HG03066 (cell line): ENCODE measurements around the gene C5orf47.
"Not testable (repeated sequence)": the region's sequence is repeated elsewhere in the genome, so short reads cannot be mapped to it uniquely, and the experiment has no call there.

ENCODE experiments used
- ATAC-seq: cut with Tn5 transposase; IDR thresholded peaks from one replicate; pipeline ENCODE4 v1.9.1; 2021; ENCODE audit warnings: low read depth; ENCODE audit not compliant: unreplicated experiment

The C5orf47 gene

DNA sequence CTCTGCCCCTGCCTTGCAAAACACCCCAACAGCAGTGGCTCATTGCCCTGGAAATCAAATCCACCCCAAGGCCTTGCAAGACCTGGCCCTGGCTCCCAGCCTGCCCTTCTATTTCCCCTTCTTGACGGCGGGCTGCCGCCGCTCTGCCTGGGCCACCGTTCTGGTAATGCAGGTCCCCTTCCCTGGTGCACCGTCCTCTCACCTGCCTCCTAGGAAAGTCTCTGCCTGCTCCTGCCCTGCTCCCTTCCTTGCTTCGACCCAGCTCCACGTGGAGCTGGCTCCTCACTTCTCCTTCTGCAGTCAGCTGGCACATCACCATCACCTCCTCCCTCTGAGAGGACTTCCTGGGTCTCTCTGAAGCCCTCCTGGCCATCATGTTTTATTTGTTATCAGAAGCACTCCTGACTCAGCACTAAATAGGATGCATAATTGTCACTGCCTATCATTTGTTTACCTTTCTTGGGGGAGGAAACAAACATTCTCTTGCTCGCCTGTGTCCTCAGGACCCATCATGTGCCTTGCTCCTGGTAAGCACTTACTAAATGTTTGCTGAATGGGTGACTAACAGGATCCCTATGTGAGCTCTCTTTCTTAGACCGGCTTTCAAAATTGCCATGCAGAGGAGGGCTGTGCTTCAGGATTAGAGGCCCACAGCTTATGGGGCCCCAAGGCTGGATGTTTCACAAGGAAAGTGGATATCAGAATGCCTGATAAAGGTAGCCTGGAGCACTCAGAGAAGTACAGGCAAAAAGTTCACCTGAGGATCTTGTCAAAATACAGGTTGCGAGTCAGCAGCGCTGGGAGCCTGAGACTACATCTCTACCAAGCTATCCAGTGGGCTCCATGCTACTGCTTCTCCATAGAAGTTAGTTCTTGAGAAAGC is 19.6 kb upstream of the C5orf47 start:
- no peak for ATAC-seq

DNA sequence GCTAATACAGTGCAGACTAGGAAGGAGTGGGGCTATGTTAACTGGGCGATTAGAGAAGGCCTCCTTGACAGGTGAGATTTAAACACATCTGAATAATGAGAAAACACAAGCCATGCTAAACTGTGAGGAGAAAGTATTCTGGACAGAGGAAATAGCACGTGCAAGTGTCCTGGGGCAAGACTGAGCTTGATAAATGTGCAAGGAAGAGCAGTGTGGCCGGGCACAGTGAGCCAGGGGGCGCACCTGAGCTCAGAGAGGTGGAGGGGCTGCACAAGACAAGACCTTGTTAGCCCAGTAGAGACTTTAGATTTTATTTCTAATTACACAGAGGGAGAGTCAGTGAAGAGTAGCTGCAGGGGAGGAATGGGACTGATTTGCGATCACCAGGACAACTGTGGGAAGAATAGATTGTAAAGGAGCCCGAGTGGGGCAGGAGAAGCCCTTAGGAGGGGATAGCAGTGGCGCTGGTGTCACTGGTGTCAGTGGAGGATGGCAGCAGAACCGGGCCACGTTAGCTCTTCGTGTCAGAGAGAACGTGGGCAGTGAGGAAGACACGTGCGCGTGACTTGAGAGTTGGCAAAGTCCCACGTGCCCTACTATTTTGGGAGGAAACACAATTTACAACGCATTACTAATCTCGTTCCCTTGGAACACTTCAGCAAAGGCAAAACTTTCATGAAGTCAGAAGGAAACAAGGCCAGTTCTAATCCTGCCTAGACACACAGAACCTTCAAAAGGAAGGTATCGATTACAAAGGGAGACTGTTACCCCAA is 17.9 kb upstream of the C5orf47 start:
- ATAC-seq: no peak

DNA sequence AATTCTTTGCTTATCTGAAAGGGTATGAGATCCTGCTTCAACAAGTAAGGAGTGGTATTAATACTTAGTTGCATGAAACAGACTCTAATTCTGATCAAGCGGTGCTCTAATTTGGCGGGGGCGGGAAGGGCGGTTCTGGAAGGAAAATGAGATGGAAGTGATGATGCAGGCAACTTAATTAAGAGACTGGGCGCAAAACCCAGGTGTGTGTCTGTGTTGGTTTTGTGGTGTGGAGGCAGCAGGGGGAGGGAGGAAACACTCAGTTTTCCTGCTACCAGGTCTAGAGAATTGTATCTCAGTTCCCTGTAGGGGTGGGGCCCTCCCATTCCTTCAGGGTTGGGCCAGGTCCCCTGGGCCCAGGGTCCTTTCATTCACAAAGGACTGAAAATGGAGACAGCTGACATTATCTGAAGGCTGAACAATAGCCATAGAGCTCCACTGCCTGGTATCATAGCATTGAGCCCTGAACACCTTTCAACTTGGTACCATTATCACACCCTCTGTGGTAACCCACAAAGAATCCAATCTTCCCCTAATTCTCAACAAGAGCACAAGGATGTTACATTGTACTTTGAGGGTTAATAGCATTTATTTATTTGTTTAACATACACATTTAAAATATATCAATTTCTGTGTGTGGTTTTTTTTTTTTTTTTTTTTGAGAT is 17.2 kb upstream of the C5orf47 start:
- ATAC-seq: no peak

DNA sequence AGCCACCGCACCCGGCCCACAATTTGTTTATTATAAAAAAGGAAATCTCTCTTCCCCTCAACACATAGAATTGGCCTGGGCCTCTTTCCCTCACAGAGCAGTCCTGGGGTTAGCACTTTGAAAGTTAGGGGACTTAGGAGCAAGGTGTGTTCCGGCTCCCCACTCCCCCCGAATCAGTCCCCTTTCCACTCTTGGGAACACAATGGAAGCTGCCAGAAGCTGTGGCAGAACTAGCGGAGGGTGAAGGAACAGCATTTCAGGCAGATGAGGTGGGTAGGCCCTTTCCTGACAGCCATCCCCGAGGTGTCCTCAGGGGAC is 16.4 kb upstream of the C5orf47 start:
- ATAC-seq: no peak

DNA sequence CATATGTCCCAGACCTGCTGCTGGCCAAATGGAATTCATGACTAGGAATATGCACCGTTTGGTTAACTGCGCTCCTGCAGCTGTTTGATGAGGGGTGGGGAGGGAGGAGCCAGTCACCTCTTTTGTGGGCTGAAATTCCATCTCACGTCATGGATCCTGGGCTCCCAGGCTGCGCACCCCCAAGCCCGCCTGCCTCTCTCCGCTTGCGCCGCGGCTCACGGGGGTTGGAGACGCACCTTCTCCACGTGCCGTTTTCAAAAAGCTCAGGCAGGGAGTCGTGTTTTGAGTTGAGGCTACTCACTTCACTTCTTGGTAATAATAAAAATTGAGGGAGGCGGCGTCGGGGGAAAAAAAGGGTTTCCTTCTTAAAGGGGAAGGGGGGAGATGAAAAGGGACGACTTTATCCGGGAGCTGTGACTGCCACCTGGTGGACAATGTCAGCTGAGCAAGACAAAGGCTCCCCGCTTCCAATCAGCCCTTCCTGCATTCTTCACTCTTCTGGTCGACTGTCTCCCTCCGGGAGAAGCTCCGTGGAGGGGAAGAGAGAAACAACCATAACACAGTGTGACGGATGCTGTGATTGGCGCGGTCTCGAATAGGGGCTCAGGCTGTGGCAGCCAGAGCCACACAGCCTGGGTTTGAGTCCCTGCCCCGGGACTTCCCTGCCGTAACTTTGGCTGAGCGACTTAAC is 15.9 kb upstream of the C5orf47 start:
- peak; percentile 76 for ATAC-seq

DNA sequence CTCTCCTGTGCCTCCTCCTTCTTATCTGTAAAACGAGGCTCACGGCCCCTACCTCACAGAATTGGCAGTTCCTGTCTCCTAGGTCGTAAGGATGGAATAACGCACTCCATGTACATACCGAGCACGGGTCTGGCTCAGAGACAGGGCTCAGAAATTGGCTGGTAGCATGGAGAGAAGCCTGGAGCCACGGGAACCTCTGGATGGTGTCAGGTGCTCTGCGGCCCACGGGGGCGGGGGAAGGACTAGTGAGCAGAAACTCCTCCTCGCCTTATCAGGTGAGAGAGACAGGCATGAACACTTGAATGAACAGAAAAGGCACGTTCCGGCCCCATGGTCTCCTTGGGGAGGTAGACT is 15.4 kb upstream of the C5orf47 start:
- ATAC-seq: peak; percentile 35

DNA sequence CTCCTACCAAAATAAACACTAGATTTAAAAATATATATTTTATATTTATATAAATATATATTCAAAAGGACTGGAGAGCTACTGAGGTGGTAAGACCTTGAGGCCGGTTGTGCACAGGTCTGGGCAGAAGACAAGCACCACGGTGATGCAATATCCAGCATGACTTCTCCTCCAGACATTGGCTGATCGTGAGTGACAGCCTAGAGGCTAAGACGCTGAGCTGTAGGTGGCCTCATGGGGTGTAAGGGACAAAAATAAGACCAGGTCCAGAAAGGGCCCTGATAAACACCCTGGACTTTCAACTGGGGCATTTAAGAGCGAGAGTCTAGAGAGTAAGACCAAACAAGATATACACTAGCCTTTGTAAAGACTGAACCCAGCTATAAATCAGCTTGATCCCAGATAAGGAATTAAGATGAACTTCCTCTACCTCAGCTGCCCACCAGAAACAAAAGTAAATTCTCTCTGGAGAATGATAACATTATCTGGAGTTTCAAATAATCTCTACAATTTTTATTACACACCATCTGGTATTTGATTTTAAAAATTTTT is 14.2 kb upstream of the C5orf47 start:
- no peak for ATAC-seq

DNA sequence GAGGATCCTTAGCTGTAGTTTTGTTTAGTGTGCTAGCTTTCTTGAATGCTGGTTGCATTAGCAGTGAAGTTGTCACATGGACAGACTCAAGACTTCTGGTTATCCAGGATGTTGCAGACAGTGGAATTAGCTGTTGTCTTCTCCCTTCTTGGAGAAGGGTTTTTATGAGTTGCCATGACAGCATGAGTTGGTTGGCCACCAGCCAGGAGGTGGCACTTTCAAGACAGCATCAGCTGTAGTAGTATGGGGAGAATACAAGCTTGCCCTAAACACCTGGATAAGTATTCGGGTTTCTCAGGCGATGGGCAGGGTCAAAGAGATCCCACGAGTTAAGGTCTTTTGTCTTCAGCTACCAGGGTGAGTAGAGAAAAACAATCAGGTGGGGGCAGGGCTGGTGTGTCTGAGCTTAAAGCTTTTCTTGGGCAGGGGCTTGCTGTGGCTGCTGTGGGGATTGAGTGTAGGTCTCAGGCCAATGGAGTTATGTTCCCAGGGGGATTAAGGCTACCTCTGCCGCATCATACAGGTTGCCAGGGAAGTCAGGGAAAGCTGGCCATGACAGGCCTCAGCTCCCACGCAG is 7.7 kb upstream of the C5orf47 start:
- no peak for ATAC-seq

DNA sequence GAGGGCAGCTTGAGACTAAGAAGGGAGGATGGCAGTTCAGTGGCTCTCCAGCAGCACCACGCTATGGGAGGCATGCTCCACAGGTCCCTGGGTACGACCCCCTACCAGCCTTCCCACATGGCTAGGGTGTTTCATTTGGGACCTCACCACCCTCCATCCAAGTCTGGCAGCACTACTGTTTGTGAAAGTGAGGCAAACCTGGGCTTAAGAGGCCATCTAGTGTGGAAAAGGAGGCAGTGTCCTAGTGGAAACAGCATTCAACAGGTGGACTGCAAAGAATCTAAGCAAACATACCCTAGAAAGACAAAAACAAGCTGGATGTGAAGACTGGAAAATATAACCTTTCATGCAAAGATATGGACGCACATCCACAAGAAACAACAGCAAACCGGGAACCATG is 4.8 kb upstream of the C5orf47 start:
- no peak for ATAC-seq

DNA sequence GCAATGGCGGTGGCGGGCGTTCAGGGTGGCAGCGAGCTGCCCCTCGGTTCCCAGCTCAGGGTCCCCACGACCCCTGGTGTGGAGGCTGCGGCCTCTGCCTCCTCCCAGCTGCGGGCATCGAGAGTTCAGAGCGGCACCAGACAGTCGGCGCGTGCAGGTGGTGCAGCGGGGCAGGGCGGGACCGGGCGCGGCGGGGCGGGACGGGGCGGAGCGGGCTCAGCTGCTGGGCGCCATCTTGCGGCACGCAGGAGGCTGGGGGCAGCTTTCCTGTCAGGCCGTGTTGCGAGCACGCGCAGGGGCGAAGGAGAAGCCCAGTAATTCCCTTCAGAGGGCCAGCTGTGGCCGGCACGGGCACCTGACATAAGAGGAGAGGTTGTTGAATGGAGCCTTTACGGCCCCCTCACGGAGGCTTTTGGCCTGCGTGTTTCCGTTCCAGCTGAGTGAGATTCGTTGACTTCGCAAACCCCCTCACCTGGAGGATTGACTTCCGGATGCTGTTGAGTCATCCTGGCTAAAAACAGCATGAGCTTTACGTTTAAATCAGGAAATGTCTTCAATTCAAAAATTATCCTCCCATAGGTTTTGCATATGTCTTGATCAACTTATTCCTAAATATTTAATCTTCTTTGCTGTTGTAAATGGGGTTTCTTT is 587 bp downstream of the C5orf47 start:
- no peak for ATAC-seq

DNA sequence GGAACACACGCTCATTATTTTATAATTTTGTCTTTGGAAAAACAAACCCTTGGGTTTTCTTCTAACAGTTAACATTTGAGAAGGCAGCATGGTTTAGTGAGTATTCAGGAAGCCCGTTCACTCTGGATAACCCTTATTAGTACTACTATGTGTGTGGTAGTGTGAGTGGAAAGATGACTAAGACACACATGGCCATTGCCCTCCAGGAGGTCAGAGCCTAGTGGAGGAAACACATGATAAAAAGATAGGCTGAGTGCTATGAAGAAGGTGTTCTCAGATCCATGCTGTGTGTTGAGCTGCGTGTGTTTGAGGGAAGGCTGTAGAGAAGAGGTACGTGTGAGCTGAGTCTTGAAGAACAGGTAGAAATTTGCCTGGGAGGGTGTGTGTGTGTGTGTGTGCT is 8.4 kb downstream of the C5orf47 start:
- no peak for ATAC-seq

DNA sequence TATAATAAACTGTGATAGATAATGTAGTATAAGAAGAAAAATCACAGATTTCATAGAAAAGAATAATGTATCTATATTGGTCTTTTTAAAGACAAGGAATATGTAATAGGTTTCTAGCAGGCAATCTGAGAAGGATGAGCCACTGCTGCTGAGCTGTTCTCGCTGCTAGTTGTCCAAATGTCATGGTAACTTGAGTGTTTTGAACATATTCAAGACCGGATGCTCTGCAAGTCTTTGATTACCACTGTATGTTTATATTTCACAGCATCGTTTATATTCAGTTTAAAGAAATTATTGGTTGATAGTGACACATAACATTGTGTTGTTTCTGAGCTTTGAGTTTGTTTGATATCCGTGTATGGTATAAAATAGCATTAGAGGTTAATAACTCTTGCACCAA is 9.6 kb downstream of the C5orf47 start:
- ATAC-seq: no peak

DNA sequence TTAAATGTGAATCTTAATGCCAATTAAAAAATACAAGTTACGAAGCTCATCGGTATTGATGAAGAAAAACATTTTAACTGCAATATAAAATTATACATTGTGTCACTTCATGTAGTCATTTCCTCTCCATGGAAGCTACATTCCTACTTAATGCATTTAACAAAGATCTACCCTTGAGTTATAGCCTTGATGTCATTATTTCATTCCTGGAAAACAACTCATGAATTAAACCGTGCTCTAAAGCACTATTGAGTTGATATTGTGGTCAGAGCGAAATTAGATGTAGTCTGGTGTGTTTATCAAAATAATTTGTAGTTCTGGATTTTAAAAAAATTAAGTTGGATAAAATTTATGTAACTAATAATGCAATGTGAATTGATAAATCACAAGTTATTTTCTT is 11.1 kb downstream of the C5orf47 start:
- no peak for ATAC-seq

DNA sequence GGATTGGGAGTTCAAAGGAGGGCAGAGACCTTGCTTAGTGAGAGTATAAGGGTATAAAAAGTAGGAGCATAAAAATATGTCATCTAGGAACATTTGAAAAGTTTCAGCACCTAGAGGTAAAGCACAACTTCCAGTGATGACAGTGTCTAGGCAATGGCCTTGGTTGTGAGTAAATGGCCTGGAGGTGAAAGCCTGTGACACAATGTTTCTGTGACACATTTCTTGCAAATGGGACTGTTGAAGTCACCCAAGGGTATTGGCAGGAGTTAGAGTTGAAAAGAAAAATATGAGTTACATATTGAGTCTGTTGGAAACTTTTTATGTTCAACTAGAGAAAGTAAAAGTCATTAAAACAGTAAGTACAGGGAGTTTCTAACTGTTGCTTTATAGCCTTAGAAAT is 14.8 kb downstream of the C5orf47 start:
- no peak for ATAC-seq

DNA sequence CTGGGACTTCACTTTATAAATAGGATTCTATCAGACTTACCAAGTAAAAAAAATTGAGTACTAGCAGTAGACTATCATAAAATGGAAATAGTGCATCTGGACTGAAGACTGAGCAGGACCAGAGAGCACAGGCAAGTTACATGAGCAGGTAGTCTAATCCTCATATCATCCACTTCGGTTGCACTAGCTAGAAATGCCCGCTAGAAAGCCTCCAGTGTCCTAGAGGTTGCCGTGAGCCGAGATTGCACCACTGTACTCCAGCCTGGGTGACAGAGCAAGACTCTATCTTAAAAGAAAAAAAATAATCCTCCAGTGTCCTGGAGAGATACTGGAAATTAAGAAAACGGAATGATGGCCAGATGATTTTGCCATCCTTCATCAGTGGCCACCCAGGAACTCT is 20.0 kb downstream of the C5orf47 start:
- ATAC-seq: no peak

DNA sequence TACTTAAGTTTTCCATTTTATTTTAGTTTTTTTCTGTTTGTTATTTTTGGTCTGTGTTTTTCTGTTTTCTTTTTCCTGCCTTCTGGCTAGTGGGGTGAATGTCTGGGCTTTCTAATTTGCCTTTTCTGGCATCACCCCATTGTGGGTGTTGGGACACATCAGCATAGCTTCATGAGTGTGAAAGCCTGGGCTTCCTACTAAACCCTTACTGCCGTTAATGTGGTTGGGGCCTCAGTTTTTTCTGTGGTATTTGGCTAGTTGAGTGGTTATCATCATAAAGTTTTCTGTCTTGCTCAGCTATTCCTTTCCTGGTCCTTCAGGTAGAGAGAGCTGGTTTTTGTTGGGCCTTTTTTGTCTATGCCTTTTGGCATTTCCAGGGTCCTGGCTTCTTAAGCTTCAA is 21.4 kb downstream of the C5orf47 start:
- no peak for ATAC-seq

DNA sequence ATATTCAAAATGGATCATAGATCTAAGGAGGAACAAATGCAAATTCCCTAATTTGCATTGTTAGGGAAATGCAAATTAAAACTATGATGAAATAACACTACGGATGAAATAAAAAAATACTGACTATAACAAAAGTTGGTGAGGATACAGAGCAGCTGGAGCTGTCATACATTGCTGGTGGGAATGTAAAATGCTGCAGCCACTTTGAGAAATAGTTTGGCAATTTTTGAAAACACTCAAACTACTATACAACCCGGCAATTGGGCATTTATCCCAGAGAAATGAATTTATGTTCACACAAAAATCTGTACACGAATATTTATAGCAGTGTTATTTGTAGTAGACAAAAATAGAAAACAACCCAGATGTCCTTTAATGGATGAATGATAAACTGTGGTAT is 22.5 kb downstream of the C5orf47 start:
- ATAC-seq: no peak

DNA sequence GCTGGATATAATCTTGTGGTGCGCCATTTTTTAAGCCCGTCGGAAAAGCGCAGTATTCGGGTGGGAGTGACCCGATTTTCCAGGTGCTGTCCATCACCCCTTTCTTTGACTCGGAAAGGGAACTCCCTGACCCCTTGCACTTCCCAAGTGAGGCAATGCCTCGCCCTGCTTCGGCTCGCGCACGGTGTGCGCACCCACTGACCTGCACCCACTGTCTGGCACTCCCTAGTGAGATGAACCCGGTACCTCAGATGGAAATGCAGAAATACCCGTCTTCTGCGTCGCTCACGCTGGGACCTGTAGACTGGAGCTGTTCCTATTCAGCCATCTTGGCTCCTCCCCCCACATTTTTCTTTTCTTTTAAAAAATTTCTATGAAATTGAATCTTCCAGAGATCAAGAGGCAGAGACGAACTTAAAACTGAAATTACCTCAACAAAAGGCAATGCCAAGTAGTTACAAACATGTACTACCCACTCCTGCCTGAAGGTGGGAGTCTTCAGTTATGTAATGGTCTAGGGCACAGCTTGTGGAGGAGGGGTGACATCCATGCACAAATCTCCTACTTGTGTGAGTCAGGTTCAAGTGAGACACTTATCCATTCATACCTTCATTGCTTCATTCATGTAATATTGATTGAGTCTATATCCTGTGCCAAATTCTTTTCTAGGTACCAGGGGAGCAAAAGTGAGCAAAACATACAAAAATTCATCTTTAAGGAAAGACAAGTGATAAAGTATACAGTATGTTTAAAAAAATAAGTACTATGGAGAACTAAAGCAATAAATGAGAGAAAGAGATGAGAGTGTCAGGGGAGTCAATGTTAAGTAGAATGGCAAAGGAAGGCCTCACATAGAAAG is 31.3 kb downstream of the C5orf47 start:
- not testable (repeated sequence) for ATAC-seq

DNA sequence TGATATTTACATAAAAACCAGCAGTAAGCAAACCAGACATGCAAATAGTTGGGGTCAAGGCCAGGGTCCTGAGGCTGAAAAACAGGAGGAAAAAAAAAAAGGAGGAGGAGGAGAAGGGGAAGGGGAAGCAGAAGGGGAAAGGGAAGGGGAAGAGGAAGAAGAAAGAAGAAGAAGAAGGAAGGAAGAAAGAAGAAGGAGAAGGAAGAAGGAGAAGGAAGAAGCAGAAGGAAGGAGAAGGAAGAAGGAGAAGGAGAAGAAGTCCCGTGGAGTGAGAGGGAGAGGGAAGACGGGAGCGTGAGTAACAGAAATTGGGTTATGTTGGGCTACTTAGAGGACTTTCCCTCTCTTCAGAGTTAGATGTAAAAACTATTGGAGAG is 31.9 kb downstream of the C5orf47 start:
- ATAC-seq: no peak
